SU-DHL-6 (cell line): ENCODE results near the gene NCKAP5.

Experiments used
- H2AFZ ChIP-seq: fragments of 200-600 bp; sonication (generic); 2 replicates; pipeline ENCODE4 v1.6.1; 2014; ENCODE audit warnings: low read depth, mild to moderate bottlenecking, moderate library complexity, mixed read lengths, antibody characterized with exemption, low read length; ENCODE audit not compliant: severe bottlenecking
- H3F3A ChIP-seq: fragments of 200-600 bp; shearing (Covaris generic); 2 replicates; pipeline ENCODE4 v1.6.0; 2016; ENCODE audit warnings: antibody characterized with exemption, mild to moderate bottlenecking; ENCODE audit not compliant: insufficient read depth
- H3K27ac ChIP-seq: fragments of 200-600 bp; sonication (generic); 2 replicates; pipeline ENCODE4 v1.5.1; 2016; ENCODE audit warnings: low read depth, mild to moderate bottlenecking, low read length, moderate library complexity, mixed read lengths
- H3K27me3 ChIP-seq: fragments of 200-600 bp; sonication (generic), shearing (Covaris generic); 2 replicates; pipeline ENCODE4 v1.6.0; 2014; ENCODE audit warnings: mild to moderate bottlenecking, low read length
- H3K36me3 ChIP-seq: fragments of 200-600 bp; sonication (generic); 2 replicates; pipeline ENCODE4 v1.6.1; 2014; ENCODE audit warnings: mild to moderate bottlenecking, low read length, mixed read lengths
- H3K4me2 ChIP-seq: fragments of 300-600, 200-600 bp; shearing (Covaris generic), sonication (generic); 2 replicates; pipeline ENCODE4 v1.6.0; 2014; ENCODE audit warnings: low read length, low read depth, mild to moderate bottlenecking; ENCODE audit not compliant: poor library complexity, severe bottlenecking
- H3K4me3 ChIP-seq: fragments of 200-600 bp; sonication (generic); 2 replicates; pipeline ENCODE4 v1.5.1; 2014; ENCODE audit warnings: antibody characterized with exemption, low read length, mild to moderate bottlenecking, mixed read lengths; ENCODE audit not compliant: insufficient read depth, poor library complexity, severe bottlenecking
- H3K79me2 ChIP-seq: fragments of 200-600 bp; sonication (generic); 2 replicates; pipeline ENCODE4 v1.6.1; 2014; ENCODE audit warnings: mild to moderate bottlenecking, low read length, moderate library complexity; ENCODE audit not compliant: insufficient read depth
- H3K9ac ChIP-seq: fragments of 200-600 bp; sonication (generic); 2 replicates; pipeline ENCODE4 v1.7.0; 2014; ENCODE audit warnings: mild to moderate bottlenecking, low read length
- H3K9me2 ChIP-seq: fragments of 200-600 bp; sonication (generic); replicated peaks from 2 replicates; pipeline ENCODE4 v1.6.1; 2014; ENCODE audit warnings: low read length; ENCODE audit not compliant: insufficient read depth
- H3K9me3 ChIP-seq: fragments of 200-600 bp; sonication (generic); 2 replicates; pipeline ENCODE4 v1.6.1; 2014; ENCODE audit warnings: low read length, mixed read lengths; ENCODE audit not compliant: insufficient read depth
- H4K20me1 ChIP-seq: fragments of 200-600 bp; sonication (generic); 2 replicates; pipeline ENCODE4 v1.6.1; 2014; ENCODE audit warnings: low read depth, mild to moderate bottlenecking, antibody characterized with exemption, low read length, moderate library complexity, mixed read lengths
- CTCF ChIP-seq: fragments of 200-600 bp; sonication (generic); IDR thresholded peaks from one replicate; pipeline ENCODE4 v1.5.1; 2017; ENCODE audit warnings: antibody characterized with exemption, mild to moderate bottlenecking, low read length, moderate library complexity; ENCODE audit not compliant: insufficient read depth, poor library complexity, severe bottlenecking
- EZH2phosphoT487 ChIP-seq: fragments of 200-600 bp; sonication (generic), shearing (Covaris generic); conservative IDR thresholded peaks from 2 replicates; pipeline ENCODE4 v1.6.1; 2018; ENCODE audit warnings: mild to moderate bottlenecking, antibody characterized with exemption, low read length, moderate library complexity, mixed read lengths

Gene NCKAP5

GRCh38 chr2:133092571-133092970, 475.7 kb downstream of the NCKAP5 start:
- H3K79me2 ChIP-seq = no peaks in the 10 kb centered on the region
- H3K27ac ChIP-seq = no peak overlapping the region
- TF ChIP-seq CTCF = no peak
- TF ChIP-seq EZH2phosphoT487 = no peak
- no peak overlapping the region for H3K9ac ChIP-seq
- H3K9me3 ChIP-seq = no peaks in the 10 kb centered on the region
- no peak overlapping the region for H2AFZ ChIP-seq
- no peaks in the 10 kb centered on the region for H3F3A ChIP-seq
- no peaks in the 10 kb centered on the region for H3K36me3 ChIP-seq
- no peaks in the 10 kb centered on the region for H4K20me1 ChIP-seq
- no peaks in the 10 kb centered on the region for H3K9me2 ChIP-seq
- no peak overlapping the region for H3K4me3 ChIP-seq
- H3K27me3 ChIP-seq = no peaks in the 10 kb centered on the region
- no peak overlapping the region for H3K4me2 ChIP-seq

GRCh38 chr2:133090358-133090757, 477.9 kb downstream of the NCKAP5 start:
- Histone ChIP-seq H3K9me2 (no peaks in the 10 kb centered on the region), H3K4me2 (no peak overlapping the region), H3F3A (no peaks in the 10 kb centered on the region), H3K36me3 (no peaks in the 10 kb centered on the region), H3K27me3 (no peaks in the 10 kb centered on the region), H3K4me3 (no peak overlapping the region), H2AFZ (no peak overlapping the region), H3K9me3 (no peaks in the 10 kb centered on the region), H3K27ac (no peak overlapping the region), H3K9ac (no peak overlapping the region), H3K79me2 (no peaks in the 10 kb centered on the region), H4K20me1 (no peaks in the 10 kb centered on the region)
- TF ChIP-seq EZH2phosphoT487 (no peak), CTCF (no peak)

GRCh38 chr2:133086176-133086575, 482.1 kb downstream of the NCKAP5 start:
- Histone ChIP-seq H3K4me3 (no peak overlapping the region), H3K4me2 (no peak overlapping the region), H3K79me2 (no peaks in the 10 kb centered on the region), H3K9ac (no peak overlapping the region), H2AFZ (no peak overlapping the region), H3K9me3 (no peaks in the 10 kb centered on the region), H3K27ac (no peak overlapping the region), H3F3A (no peaks in the 10 kb centered on the region), H4K20me1 (no peaks in the 10 kb centered on the region), H3K9me2 (no peaks in the 10 kb centered on the region), H3K27me3 (no peaks in the 10 kb centered on the region), H3K36me3 (no peaks in the 10 kb centered on the region)
- TF ChIP-seq EZH2phosphoT487 (no peak), CTCF (no peak)

- H3K4me2 ChIP-seq = no peak overlapping the region
- no peaks in the 10 kb centered on the region for H3K27me3 ChIP-seq
- H2AFZ ChIP-seq = no peak overlapping the region
- H3K27ac ChIP-seq = no peak overlapping the region
- H3F3A ChIP-seq = no peaks in the 10 kb centered on the region
- no peak for TF ChIP-seq CTCF
- TF ChIP-seq EZH2phosphoT487 = no peak
- no peak overlapping the region for H3K4me3 ChIP-seq
- H3K9me2 ChIP-seq = no peaks in the 10 kb centered on the region
- H3K36me3 ChIP-seq = no peaks in the 10 kb centered on the region
- H3K79me2 ChIP-seq = no peaks in the 10 kb centered on the region
- no peak overlapping the region for H3K9ac ChIP-seq
- H3K9me3 ChIP-seq = no peaks in the 10 kb centered on the region
- H4K20me1 ChIP-seq = no peaks in the 10 kb centered on the region
Measured at GRCh38 chr2:133085646-133086045, 482.6 kb downstream of the NCKAP5 start.
